K562 (cell line): Measurements from ENCODE around the gene RPL27. TPM values are rescaled to one million over a fixed set of nuclear protein-coding genes. Genes with fewer than 3 reads are reported as not detected.

Source experiments
- BRD4 ChIP-seq: fragments of 200-600 bp; sonication (generic); IDR thresholded peaks from 2 replicates; pipeline ENCODE4 v1.6.1; 2017; ENCODE audit warnings: inconsistent platforms
- CBFB ChIP-seq: sonication (generic); formaldehyde crosslinking; IDR thresholded peaks from 2 replicates; pipeline ENCODE4 v1.4.0; 2020; ENCODE audit warnings: mild to moderate bottlenecking, missing genetic modification reagents
- CHD4 ChIP-seq: fragments of 200-600 bp; sonication (generic); IDR thresholded peaks from 3 replicates; pipeline ENCODE4 v1.6.1; 2012; ENCODE audit warnings: low read depth, mild to moderate bottlenecking, mixed read lengths, low read length, inconsistent platforms; ENCODE audit not compliant: insufficient read depth, insufficient replicate concordance, poor library complexity, severe bottlenecking
- E2F5 ChIP-seq: sonication (generic); formaldehyde crosslinking; IDR thresholded peaks from 2 replicates; pipeline ENCODE4 v1.8.0; 2022; ENCODE audit warnings: mild to moderate bottlenecking, missing genetic modification reagents
- EP300 ChIP-seq: IDR thresholded peaks from 2 replicates; pipeline ENCODE4 v1.6.1; 2012; ENCODE audit warnings: low read length, improper control_type of control experiment
- EWSR1 ChIP-seq: fragments of 450-650 bp; IDR thresholded peaks from 2 replicates; pipeline ENCODE4 v1.6.1; 2018; ENCODE audit warnings: borderline replicate concordance, mild to moderate bottlenecking, low read depth, moderate library complexity; ENCODE audit not compliant: partially characterized antibody
- FUS ChIP-seq: fragments of 200-400 bp; formaldehyde crosslinking; optimal IDR thresholded peaks from 2 replicates; pipeline ENCODE3; 2017; ENCODE audit warnings: low read depth, low read length
- GATA2 ChIP-seq: sonication (generic); formaldehyde crosslinking; IDR thresholded peaks from 2 replicates; pipeline ENCODE4 v1.4.0; 2020; ENCODE audit warnings: mild to moderate bottlenecking, missing genetic modification reagents
- GATAD2A ChIP-seq: fragments of 450-650 bp; IDR thresholded peaks from 2 replicates; pipeline ENCODE4 v1.6.1; 2017
- MAFK ChIP-seq: IDR thresholded peaks from 2 replicates; pipeline ENCODE4 v1.6.1; 2011; ENCODE audit warnings: low read length, improper control_type of control experiment
- MCM3 ChIP-seq: fragments of 450-650 bp; IDR thresholded peaks from 2 replicates; pipeline ENCODE4 v1.6.1; 2016
- MEF2A ChIP-seq: IDR thresholded peaks from 2 replicates; pipeline ENCODE4 v1.6.1; 2011; ENCODE audit warnings: low read depth, mild to moderate bottlenecking, low read length, moderate library complexity; ENCODE audit not compliant: control insufficient read depth
- MLLT1 ChIP-seq, 2 experiments: fragments of 450-650 bp; IDR thresholded peaks; 2 replicates each; pipeline ENCODE4 v1.6.1; 2016
- NFYB ChIP-seq: IDR thresholded peaks from 2 replicates; pipeline ENCODE4 v1.6.1; 2011; ENCODE audit warnings: mild to moderate bottlenecking, moderate library complexity; ENCODE audit not compliant: insufficient read length; ENCODE audit errors: extremely low read depth
- NKRF ChIP-seq: fragments of 450-650 bp; IDR thresholded peaks from 2 replicates; pipeline ENCODE4 v1.6.1; 2016; ENCODE audit warnings: borderline replicate concordance
- PRMT5 ChIP-seq: sonication (generic); formaldehyde crosslinking; IDR thresholded peaks from 2 replicates; pipeline ENCODE4 v1.5.0; 2020; ENCODE audit warnings: missing genetic modification reagents
- SMAD3 ChIP-seq: fragments of 450-650 bp; formaldehyde crosslinking; conservative IDR thresholded peaks from 2 replicates; pipeline ENCODE4 v1.4.0; 2020; ENCODE audit warnings: mild to moderate bottlenecking
- TEAD1 ChIP-seq, 2 experiments: fragments of 450-650 bp in 1 of 2; sonication (generic) in 1 of 2; formaldehyde crosslinking; IDR thresholded peaks; 2 replicates each; pipeline versions ENCODE4 v1.4.0 to v1.8.0; 2020 to 2022; ENCODE audit warnings: mild to moderate bottlenecking in 2 of 2, missing genetic modification reagents in 1 of 2
- ZBTB11 ChIP-seq, 3 experiments: fragments of 200-800 bp in 1 of 3; fragments of 250-450 bp in 1 of 3; fragments of 450-650 bp in 1 of 3; sonication (Bioruptor Pico) in 1 of 3; sonication (Bioruptor generic) in 1 of 3; formaldehyde crosslinking in 1 of 3; IDR thresholded peaks; 2 replicates each; pipeline versions ENCODE4 v1.6.1 to v1.8.0; 2016 to 2022; ENCODE audit warnings: mild to moderate bottlenecking in 2 of 3, missing genetic modification characterization in 2 of 3, missing compliant biosample characterization in 1 of 3, moderate library complexity in 1 of 3
- ZNF146 ChIP-seq: IDR thresholded peaks from one replicate; pipeline ENCODE4 v1.6.1; 2018; ENCODE audit warnings: missing compliant biosample characterization; ENCODE audit not compliant: unreplicated experiment
- ZNF212 ChIP-seq: fragments of 450-650 bp; formaldehyde crosslinking; IDR thresholded peaks from 2 replicates; pipeline ENCODE4 v1.4.0; 2020; ENCODE audit warnings: mild to moderate bottlenecking
- ZNF217 ChIP-seq: sonication (generic); formaldehyde crosslinking; IDR thresholded peaks from 2 replicates; pipeline ENCODE4 v1.8.0; 2022; ENCODE audit warnings: mild to moderate bottlenecking, missing genetic modification reagents
- ZNF717 ChIP-seq: fragments of 250-450 bp; sonication (Bioruptor Pico); IDR thresholded peaks from 2 replicates; pipeline ENCODE4 v1.5.0; 2021
- polyA plus RNA-seq, 8 experiments: library from polyadenylated mRNA; depleted of rRNA in 4 of 8; stranded (reverse) in 5 of 8; unstranded in 3 of 8; fragments of >200 nt; fragmentation: Nextera tagmentation in 2 of 8; fragmentation: Illumina TruSeq in 1 of 8; extraction: Ambion mirVana in 2 of 8; extraction: Trizol in 1 of 8; gene quantifications; 2 replicates each; pipeline versions ENCODE4 v1.2.1 to v1.2.3, GENCODE V29; 2011 to 2014; ENCODE audit warnings: inconsistent platforms in 1 of 8, missing spikeins in 1 of 8
- total RNA-seq, 7 experiments: library from RNA; depleted of rRNA in 6 of 7; stranded (reverse); fragments of >200 nt in 6 of 7; fragmentation: Illumina TruSeq in 2 of 7; extraction: Trizol in 2 of 7; gene quantifications; 2 replicates each; pipeline versions ENCODE4 v1.2.1 to v1.2.3, GENCODE V29; 2011 to 2021; ENCODE audit warnings: low replicate concordance in 1 of 7

RPL27 gene
- total and polyA plus RNA-seq, 9 of the 15 experiments (the other 6 are each of a cell fraction or from before 2014, with no cell fraction given): 1,539 to 6,155 (median 3,710) TPM

GRCh38 chr17:42980274-42980765 is 17.9 kb upstream of the RPL27 start, which contains the start of gene RUNDC1 (continued):
- TF ChIP-seq CHD4 (no peak), ZNF217 (CRISPR knock-in tag) (no peak), ZNF212 (CRISPR knock-in tag) (no peak), TEAD1 (CRISPR knock-in tag; IDR thresholded peaks at IDR 0.05) (no peak), EP300 (no peak), ZBTB11 (CRISPR knock-in tag; IDR thresholded peaks at IDR 0.05) (no peak), MCM3 (no peak), GATA2 (no peak), MAFK (no peak), ZNF146 (CRISPR knock-in tag) (no peak), FUS (no peak), BRD4 (peak; percentile 1; the same call in 1 of the 2 replicates), NKRF (peak; percentile 83; the same call in 1 of the 2 replicates), GATAD2A (no peak), ZNF717 (CRISPR knock-in tag) (no peak), EWSR1 (no peak), MEF2A (no peak), PRMT5 (CRISPR knock-in tag) (no peak), NFYB (no peak), E2F5 (CRISPR knock-in tag) (no peak), SMAD3 (CRISPR knock-in tag) (0 out of 2 replicates have a peak, but pooled peaks have one; percentile 44), MLLT1 (IDR thresholded peaks at IDR 0.05) (no peak), CBFB (CRISPR knock-in tag) (no peak)
